GM20000 (cell line): ENCODE results near the gene GJC3.
"Not testable (repeated sequence)": the region's sequence is repeated elsewhere in the genome, so short reads cannot be mapped to it uniquely, and the experiment has no call there.

Experiments
- DNase-seq: peaks from one replicate; pipeline ENCODE4 v3.0.0; 2012; ENCODE audit warnings: low spot score
- TF ChIP-seq, protein P1 (sequence below): IDR thresholded peaks from 2 replicates; pipeline ENCODE4 v1.5.1; 2012; ENCODE audit warnings: mild to moderate bottlenecking, control low read depth; ENCODE audit errors: extremely low read depth, missing control alignments

GJC3 gene

DNA sequence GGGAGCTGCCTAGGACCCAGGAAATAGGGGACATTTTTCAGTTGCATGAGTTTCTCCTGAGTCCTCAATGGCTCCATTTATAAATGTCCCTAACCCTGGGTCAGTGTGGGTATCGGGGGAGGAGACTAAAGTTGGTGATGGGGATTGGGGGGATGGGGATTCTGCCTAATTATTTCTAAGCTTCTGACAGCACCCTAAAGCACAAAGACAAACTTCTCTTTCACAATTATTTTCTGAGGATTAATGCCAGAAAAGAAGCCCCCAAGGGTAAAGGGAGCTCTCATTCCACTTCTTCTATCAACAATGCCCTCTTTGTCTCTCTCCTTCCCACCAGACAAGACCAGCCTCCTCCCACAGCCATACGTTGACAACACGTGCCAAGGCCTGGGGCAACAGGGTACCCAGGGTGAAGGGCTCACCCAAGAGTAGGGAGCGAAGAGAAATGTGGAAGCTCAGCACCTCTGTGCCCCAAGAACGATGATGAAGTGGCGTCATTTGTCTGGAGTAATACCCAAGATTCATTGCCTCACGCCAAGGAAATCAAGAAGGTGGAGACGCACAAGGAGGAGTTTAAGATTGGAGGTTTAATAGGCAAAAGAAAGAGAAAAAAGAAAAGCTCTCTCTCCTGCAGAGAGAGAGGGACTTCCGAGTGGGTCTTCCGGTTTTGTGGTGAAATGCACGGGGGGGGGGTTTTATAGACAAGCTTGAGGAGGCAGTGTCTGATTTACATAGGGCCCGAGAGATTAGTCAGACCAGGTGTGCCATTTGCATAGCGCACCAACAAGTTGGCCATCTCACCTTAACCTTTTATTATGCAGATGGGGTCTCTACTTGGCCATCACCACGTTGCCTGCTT is 14.4 kb upstream of the GJC3 start:
- TF ChIP-seq, protein P1, sequence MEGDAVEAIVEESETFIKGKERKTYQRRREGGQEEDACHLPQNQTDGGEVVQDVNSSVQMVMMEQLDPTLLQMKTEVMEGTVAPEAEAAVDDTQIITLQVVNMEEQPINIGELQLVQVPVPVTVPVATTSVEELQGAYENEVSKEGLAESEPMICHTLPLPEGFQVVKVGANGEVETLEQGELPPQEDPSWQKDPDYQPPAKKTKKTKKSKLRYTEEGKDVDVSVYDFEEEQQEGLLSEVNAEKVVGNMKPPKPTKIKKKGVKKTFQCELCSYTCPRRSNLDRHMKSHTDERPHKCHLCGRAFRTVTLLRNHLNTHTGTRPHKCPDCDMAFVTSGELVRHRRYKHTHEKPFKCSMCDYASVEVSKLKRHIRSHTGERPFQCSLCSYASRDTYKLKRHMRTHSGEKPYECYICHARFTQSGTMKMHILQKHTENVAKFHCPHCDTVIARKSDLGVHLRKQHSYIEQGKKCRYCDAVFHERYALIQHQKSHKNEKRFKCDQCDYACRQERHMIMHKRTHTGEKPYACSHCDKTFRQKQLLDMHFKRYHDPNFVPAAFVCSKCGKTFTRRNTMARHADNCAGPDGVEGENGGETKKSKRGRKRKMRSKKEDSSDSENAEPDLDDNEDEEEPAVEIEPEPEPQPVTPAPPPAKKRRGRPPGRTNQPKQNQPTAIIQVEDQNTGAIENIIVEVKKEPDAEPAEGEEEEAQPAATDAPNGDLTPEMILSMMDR, result no peak
- no peak for DNase-seq

DNA sequence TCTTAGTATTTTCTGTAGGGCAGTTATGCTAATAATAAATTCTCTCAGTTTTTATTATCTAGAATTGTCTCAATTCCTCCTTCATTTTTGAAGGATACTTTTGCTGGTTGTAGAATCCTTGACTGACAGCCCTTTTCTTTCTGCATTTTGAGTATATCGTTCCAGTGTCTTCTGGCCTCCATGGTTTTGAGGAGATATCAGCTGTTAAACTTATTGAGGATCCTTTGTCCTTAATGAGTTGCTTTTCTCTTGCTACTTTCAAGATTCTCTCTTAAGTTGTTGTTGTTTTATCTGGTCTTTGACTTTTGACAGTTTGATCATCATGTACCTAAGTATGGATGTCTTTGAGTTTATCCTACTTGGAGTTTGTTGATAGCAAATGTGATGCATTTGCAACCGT is 8.9 kb upstream of the GJC3 start:
- TF ChIP-seq, protein P1, result no peak
- no peak for DNase-seq

DNA sequence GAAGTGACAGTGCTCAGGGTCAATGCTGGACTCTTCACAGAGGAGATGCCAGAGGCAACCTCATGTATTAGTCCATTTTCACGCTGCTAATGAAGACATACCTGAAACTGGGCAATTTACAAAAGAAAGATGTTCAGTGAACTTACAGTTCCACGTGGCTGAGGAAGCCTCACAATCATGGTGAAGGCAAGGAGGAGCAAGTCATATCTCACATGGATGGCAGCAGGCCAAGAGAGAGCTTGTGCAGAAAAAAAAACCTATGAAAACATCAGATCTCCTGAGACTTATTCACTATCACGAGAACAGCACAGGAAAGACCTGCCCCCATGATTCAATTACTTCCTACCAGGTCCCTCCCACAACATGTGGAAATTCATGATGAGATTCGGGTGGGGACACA is 5.6 kb upstream of the GJC3 start:
- DNase-seq, result not testable (repeated sequence)

DNA sequence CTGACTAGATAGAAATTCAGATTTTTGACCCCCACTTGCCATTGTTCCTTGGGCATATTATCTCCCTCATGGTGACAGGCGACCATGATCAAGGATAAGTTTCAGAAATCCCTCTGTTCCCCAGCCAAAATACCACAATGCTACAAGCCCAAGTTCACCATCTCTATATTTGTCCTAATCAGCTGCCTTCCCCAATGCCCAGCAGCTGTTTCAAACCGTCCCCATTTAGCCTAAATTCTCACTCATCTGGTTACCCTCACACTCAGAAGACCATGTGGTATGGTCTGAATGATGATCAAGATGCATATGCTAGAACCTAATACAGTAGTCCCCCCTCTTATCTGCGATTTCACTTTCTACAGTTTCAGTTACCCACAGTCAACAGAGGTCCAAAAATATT is 956 bp upstream of the GJC3 start:
- DNase-seq, result no peak
- TF ChIP-seq, protein P1, result no peak

DNA sequence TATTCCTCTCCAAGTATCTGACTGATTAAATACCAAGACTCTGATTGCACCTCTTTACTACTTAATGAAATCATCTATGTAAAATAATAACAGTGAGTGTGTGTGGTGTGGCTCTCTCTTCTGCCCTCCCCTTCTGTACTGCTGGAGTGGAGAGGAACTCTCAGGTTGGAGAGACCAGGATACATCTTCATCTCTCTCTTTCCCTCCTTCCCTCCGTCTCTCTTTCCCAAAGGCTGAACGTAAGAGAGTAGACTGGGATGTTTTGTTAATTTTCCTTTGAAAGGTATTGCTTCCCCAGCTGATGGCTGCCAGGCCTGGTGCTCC is 272 bp upstream of the GJC3 start:
- DNase-seq, result no peak
- TF ChIP-seq, protein P1, result no peak

DNA sequence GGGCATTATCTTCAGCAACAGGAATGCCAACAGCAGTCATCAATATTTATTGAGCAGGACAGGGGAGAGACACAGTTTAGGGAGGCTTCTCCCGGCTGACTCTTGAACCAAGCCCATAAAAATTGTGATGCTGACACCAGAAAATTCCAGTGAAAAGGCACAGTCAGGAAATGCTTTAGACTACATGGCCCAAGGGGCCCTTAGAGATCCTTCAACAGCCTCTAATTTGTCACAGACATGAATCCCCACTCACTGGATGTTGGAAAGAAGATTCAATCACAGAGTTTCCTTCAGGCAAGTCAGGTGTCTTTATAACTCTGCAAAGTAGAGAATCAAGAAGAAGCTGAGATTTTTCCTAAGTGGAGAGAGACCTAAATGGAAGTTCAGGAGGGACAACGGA is 1.2 kb downstream of the GJC3 start:
- TF ChIP-seq, protein P1, result no peak
- DNase-seq, result no peak

DNA sequence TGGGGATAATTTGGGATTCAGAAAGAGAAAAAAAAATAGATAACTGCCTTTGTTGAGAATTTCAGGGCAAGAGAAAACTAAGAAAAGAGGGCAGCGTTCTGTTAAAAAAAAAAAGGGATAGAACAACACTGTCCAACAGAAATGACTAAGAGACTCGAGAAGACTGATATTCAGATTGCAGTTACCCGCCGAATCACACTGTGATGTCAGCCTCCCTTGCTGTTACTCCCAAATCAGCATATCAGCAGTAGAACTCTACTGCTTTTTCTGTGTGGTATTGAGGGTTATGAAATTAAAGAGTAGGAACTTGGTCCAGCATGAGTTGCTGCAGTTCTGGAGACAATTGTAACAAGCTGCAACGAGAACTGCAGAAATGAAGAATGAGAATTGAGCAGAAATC is 1.9 kb downstream of the GJC3 start:
- TF ChIP-seq, protein P1, result no peak
- no peak for DNase-seq

DNA sequence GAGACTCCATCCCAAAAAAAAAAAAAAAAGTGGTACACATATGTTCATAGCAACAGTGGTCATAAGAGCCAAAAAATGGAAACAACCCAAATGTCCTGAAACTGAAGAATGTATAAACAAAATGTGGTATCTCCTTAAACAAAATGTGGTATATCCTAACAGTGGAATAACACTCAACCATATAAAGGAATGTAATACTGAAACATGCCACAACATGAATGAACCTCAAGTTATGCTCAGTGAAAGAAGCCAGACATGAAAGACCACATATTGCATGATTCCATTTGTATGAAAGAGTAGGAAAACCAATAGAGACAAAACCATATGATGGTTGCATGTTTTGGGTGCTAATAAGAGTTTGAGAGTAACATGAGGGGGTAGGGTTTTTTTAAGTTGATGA is 3.1 kb downstream of the GJC3 start:
- TF ChIP-seq, protein P1, result no peak
- no peak for DNase-seq
